ENCODE measurements around the gene SDK1.

SDK1 gene

GRCh38 chr7:3349126-3349525 lies 48.1 kb downstream of the SDK1 start:
- no peak for TF ChIP-seq CTCF (IDR thresholded peaks at IDR 0.05; ENCODE audit: low read depth, low read length, missing control alignments)
- H3K4me3 ChIP-seq (ENCODE audit: low read depth, low read length), result no peak overlapping the region
- no peak for DNase-seq (ENCODE audit: low read depth)

- no peak for DNase-seq (ENCODE audit: low read depth)
- TF ChIP-seq CTCF (IDR thresholded peaks at IDR 0.05; ENCODE audit: low read depth, low read length, missing control alignments), result no peak
- H3K4me3 ChIP-seq (ENCODE audit: low read depth, low read length), result no peak overlapping the region
These were observed 55.1 kb downstream of the SDK1 start for GRCh38 chr7:3356173-3356572.

GRCh38 chr7:3358991-3359390 lies 57.9 kb downstream of the SDK1 start:
- no peak overlapping the region for H3K4me3 ChIP-seq (ENCODE audit: low read depth, low read length)
- TF ChIP-seq CTCF (IDR thresholded peaks at IDR 0.05; ENCODE audit: low read depth, low read length, missing control alignments), result no peak
- DNase-seq (ENCODE audit: low read depth), result no peak

- no peak overlapping the region for H3K4me3 ChIP-seq (ENCODE audit: low read depth, low read length)
- TF ChIP-seq CTCF (IDR thresholded peaks at IDR 0.05; ENCODE audit: low read depth, low read length, missing control alignments), result no peak
- DNase-seq (ENCODE audit: low read depth), result no peak
These were observed 66.2 kb downstream of the SDK1 start for GRCh38 chr7:3367261-3367660.

GRCh38 chr7:3370068-3370830 lies 69.2 kb downstream of the SDK1 start:
- no peak overlapping the region for H3K4me3 ChIP-seq (ENCODE audit: low read depth, low read length)
- DNase-seq (ENCODE audit: low read depth), result no peak
- no peak for TF ChIP-seq CTCF (IDR thresholded peaks at IDR 0.05; ENCODE audit: low read depth, low read length, missing control alignments)

- no peak overlapping the region for H3K4me3 ChIP-seq (ENCODE audit: low read depth, low read length)
- no peak for DNase-seq (ENCODE audit: low read depth)
- TF ChIP-seq CTCF (IDR thresholded peaks at IDR 0.05; ENCODE audit: low read depth, low read length, missing control alignments), result no peak
These were observed 69.9 kb downstream of the SDK1 start for GRCh38 chr7:3370921-3371320.

GRCh38 chr7:3371601-3372000 lies 70.5 kb downstream of the SDK1 start:
- no peak for TF ChIP-seq CTCF (IDR thresholded peaks at IDR 0.05; ENCODE audit: low read depth, low read length, missing control alignments)
- H3K4me3 ChIP-seq (ENCODE audit: low read depth, low read length), result no peak overlapping the region
- no peak for DNase-seq (ENCODE audit: low read depth)
